ENCODE measurements around the gene ITGB7.
A peak's percentile ranks its signal among the peaks of the same experiment; 100 is the strongest.
"Not testable (repeated sequence)": the region's sequence is repeated elsewhere in the genome, so short reads cannot be mapped to it uniquely, and the experiment has no call there.

Gene ITGB7

DNA sequence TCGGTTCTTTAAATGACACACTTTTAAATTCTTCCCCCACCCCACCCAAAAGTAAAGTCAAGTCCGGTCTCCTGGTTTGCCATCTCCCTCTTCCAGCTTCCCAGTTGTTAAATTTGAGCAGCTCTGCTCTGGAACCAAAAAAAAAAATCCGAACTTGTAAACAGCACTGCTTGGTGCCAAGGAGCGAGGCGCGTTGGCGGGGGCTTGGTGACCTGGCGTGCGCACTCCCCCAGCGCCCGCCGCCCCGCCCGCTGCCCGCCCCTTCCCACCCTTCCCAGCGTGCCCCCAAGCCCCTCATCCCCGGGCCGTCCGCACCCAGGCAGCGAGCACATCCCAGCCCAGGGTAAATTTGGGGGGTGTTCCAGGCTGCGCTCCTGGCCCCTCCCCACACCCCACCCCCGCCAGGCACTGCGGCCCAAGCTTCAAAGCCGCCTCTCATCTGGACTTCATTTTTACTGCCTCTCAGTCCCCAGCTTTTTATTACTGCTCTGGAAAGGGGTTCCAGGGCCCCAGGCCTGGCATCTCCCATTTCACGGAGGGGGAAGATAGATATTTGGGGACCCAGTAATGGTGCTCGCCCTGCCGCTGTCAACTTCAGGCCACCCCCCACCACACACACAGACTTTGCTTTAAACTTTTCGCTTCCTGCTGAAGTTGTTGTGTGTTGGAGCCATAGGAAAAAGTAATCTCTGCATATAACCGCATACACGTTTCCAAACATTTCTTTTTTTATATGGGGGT is 11.7 kb upstream of the ITGB7 start:
- no peak for DNase-seq (ENCODE audit: low read depth in 2 of 2)

- no peak for DNase-seq (ENCODE audit: low read depth in 2 of 2)
Observed at GRCh38 chr12:53217931-53218307, 10.9 kb upstream of the ITGB7 start.

DNA sequence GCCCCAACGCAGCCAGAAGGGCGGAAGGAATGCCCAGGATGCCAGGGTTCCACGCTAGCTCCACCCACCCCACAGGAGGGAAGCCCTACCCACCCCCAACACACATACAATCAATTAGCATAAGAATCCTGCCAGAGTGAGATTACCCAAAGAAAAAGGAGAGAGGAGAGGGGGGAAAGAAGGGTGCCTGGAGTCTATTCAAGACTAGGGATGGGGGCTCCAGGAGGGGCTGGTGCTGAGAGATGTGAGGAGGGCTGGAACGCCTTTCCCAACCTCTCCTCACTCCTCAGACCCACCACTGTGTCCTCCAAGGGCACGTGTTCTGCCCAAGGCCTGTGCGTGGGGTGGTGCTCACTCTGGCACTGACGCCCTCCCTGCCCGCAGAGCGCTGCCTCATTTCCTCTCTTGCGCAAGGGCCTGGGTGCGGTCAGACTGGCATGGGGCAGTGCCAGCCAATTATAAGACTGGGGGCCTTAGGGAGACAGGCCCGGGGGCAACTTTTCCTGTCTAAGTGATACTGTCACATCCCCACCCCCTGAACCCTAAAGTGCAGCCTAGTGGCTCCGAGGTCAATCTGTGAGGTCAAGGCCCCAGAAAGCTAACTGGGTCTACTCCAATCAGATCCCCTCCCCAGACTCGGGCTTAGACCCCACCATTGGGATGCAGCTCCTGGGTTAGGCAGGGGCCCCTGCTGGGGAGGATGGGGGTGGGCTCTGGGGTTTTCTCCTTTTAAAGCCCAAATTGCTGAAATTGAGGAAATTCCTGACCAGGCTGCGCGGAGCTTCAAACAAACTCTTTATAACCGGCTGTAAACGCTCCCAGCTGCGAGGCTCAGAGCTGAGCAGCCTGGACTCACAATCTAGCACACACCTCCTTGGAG is 10.2 kb upstream of the ITGB7 start:
- DNase-seq (ENCODE audit: low read depth in 2 of 2) = no peak

DNA sequence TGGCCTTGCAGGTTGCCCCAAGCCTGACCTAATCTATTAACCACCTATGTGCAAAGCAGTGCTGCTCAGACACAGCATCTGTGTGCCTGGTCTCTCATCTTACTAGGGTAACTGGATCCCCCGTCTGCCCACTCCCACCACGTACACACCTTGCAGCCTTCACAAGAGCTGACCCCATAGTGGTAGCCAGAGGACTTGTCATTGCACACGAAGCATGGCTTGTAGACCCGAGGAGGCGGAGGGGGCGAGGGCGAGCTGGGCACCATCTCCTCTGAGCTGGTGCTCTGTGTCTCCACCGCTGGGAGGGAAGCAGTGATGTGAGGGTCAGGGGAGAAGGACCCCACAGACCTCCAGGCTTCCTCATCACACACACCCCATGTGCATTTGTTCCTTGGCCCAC is 8.4 kb upstream of the ITGB7 start:
- no peak for DNase-seq (ENCODE audit: low read depth in 2 of 2)

DNA sequence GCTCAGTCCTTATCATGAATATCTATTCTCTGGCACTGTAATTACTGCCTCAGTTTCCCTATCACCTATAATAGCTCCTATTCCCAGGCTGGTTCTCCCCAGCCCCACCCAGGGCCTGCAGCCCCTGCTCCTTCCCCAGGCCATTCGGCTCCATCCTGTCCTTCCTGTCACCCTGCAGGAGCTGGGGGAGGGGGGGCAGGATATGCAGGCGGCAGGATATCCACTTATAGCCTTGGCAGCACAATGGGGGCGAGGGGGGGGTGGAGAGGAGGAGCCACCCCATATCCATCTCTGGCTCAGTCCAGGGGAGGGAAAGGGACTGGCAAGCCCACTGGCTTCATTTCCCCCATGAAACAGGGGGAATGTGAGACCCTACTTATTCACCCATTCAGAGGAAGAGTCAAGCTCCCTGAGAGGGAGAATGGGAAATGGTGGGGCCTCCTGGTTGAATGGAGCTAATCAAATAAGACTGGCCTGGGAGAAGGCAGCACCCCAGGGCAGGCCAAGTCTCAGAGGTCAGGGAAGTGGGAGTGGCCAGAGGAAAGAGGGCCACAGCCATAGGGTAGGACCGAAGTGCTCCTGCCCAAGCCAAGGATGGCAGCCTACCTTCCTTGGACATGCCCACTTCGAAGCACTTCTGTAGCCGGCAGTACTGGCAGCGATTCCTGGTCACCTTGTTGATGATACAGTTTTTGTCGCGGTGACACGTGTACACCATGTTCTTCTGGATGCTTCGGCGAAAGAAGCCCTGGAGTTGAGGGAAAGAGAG is 7.8 kb upstream of the ITGB7 start:
- no peak for DNase-seq (ENCODE audit: low read depth in 2 of 2)

DNA sequence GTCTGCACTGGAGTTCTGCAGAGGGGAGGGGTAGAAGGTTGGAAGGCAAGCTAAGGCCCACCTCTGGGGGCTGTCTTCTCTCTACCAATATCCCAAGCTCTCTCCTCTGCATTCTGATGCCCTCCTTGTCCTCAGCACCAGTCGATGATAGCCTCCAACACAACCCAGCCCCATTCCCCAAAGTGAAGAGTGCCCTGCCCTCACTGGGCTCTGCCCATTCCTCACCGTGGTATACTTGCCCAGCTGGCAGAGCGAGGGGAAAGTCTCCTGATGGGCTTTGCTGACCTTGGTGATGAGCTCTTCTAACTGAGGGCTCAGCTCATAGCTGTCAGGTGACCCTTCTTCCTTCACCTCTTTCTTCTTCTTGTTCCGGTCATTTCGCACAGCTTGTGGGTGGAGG is 7.2 kb upstream of the ITGB7 start:
- no peak for DNase-seq (ENCODE audit: low read depth in 2 of 2)

- peak; percentile 62 to 66 for DNase-seq (ENCODE audit: low read depth in 2 of 2)
Observed at GRCh38 chr12:53213348-53213747, 6.3 kb upstream of the ITGB7 start.

GRCh38 chr12:53212931-53213330 is 5.9 kb upstream of the ITGB7 start:
- no peak for DNase-seq (ENCODE audit: low read depth in 2 of 2)

GRCh38 chr12:53211476-53212381 is 4.7 kb upstream of the ITGB7 start:
- no peak for DNase-seq (ENCODE audit: low read depth in 2 of 2)

GRCh38 chr12:53210843-53211242 is 3.8 kb upstream of the ITGB7 start:
- no peak for DNase-seq (ENCODE audit: low read depth in 2 of 2)

DNA sequence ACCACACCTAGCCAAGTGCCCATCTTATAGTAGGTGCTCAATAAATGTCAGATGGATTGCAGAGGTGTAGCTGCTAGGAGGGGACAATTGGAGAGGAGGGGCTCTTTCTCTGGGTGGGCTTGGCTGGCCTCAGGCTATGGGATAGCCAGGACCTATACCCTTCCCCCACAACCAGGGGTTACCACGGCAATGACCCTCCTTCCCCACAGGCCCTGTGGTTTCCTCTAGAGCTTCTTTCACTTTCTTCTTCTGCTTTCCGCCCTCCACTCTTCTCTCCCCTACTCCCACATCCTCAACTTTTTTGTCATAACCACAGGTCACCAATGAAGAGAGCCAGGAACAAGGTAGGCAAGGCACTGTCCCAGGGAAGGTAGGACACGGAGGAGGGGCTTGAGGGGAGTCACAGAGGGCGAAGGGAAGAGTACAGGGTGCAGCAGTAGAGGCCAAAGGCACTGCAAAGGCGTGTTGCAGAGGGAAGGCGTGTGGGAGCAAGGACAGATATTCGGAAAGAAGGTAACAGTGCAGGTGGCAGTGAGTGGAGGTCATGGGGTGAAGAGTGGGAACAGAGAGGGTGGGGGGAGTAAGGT is 1.9 kb upstream of the ITGB7 start:
- DNase-seq (ENCODE audit: low read depth in 2 of 2) = no peak

DNA sequence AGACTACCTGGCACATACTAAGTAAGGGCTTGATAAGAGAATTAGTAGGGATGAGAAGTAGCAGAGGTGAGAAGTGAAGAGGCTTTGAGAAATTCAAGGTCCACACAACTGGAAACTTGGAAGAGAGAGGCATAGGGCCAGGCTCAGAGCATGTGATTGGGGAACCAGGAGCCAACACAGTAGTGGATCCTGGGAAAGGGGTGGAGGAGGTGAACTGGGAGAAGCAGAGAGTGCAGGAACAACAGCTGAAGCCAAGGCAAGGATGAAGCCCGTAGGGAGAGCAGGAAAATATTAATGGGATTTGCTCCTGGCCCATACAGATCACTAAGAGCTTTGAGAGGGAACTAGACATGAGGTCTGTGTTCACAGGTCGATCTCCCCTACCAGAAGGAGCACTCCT is 1.4 kb upstream of the ITGB7 start:
- no peak for DNase-seq (ENCODE audit: low read depth in 2 of 2)

DNA sequence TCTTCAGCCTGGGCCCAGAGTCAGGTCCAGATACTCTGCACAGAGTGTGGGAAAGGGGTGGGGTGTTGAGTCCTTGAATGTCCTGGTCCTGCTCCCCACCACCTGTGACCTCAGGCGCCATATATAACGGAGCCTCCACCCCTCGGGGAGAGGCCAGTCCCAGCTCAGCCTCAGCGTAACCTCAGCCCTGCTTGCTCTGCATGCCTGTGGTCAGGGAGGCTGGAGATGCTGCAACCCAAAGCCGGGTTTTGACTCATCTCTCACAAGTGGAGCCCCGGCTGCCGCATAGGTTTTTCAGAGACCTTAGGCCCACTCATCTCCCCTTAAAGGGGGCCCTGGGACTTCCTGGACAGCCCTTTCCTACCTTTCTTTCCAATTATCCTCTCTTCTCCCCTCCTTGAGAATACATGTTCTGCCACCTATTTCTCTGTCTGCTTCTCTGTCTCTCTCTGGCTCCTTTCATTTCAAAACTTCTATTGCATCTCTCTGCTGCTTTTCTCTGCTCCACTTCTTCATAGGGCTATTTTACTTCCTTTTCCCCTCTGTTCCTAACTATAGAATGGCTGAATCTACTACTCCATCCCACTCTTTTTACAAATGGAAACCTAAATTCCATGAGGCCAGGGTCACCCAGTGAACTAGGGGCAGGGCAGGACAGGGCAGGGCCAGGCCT is 1.2 kb downstream of the ITGB7 start:
- DNase-seq (ENCODE audit: low read depth in 2 of 2) = peak in 1 of 2 donors; percentile 22

GRCh38 chr12:53204351-53204750 is 2.7 kb downstream of the ITGB7 start:
- no peak for DNase-seq (ENCODE audit: low read depth in 2 of 2)

DNA sequence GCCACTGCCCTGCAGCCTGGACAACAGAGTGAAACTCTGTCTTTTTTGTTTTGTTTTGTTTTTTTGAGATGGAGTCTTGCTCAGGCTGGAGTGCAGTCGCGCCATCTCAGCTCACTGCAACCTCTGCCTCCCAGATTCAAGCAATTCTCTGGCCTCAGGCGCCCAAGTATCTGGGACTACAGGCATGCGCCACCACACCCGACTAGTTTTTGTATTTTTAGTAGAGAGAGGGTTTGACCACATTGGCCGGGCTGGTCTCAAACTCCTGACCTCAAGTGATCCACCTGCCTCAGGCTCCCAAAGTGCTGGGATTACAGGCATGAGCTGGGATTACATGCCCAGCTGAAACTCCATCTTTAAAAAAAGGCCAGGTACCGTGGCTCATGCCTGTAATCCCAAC is 4.7 kb downstream of the ITGB7 start:
- DNase-seq (ENCODE audit: low read depth in 2 of 2) = not testable (repeated sequence)

DNA sequence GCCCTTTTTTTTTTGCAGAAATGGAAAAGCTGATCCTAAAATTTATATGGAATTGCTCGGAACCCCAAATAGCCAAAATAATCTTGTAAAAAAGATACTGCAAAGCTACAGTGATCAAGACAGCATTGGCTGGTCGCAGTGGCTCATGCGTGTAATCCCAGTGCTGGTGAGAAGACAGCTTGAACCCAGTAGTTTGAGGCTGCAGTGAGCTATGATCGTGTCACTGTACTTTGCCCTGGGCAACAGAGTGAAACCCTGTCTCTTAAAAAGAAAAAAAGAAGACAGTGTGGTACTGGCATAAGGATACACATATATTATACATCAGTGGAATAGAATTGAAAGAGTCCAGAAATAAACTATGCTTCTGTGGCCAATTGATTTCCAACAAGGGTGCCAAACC is 5.4 kb downstream of the ITGB7 start:
- no peak for DNase-seq (ENCODE audit: low read depth in 2 of 2)

GRCh38 chr12:53201177-53201541 is 5.9 kb downstream of the ITGB7 start:
- no peak for DNase-seq (ENCODE audit: low read depth in 2 of 2)

- no peak for DNase-seq (ENCODE audit: low read depth in 2 of 2)
Observed at GRCh38 chr12:53200458-53201176, 6.4 kb downstream of the ITGB7 start.

DNA sequence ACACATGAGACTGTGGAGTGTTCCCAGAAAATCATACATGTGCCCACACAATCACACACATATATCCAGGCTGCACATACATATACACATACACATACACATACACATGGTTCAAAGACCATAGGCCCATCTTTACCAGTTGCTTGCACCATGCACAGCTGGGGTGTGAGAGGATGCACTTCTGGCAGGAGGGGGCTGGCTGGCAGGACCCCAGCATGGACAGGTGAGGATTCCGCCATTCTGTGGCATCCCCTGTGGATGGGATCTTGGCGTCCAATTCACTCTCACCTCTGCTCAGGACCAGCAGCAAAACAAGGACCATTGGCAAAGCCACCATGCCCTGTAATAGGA is 7.0 kb downstream of the ITGB7 start:
- no peak for DNase-seq (ENCODE audit: low read depth in 2 of 2)

GRCh38 chr12:53199700-53200099 is 7.4 kb downstream of the ITGB7 start:
- DNase-seq (ENCODE audit: low read depth in 2 of 2) = no peak
